ENCODE measurements around the gene FRMPD3. TPM values are rescaled to one million over a fixed set of nuclear protein-coding genes. Genes with fewer than 3 reads are reported as not detected.
"Not testable (repeated sequence)": the region's sequence is repeated elsewhere in the genome, so short reads cannot be mapped to it uniquely, and the experiment has no call there.

Gene FRMPD3
- total RNA-seq, 4 donors from 2014 or later: 0.05 TPM; not detected in 3

- DNase-seq (ENCODE audit: low spot score in 2 of 2): no peak
- intact Hi-C loops (cut with DNase I; ENCODE audit: low total_unique reads): no loop called here
- 41 to 70% methylated on average over 4 of the region's 4 CpGs for WGBS, 2 donors
- TF ChIP-seq POLR2A (IDR thresholded peaks at IDR 0.05) (no peak), CTCF (IDR thresholded peaks at IDR 0.05) (no peak)
- H3K4me3 ChIP-seq (ENCODE audit: low read depth, poor library complexity, severe bottlenecking): no peak overlapping the region
Measured at GRCh38 chrX:107465932-107466620, 16.6 kb downstream of the FRMPD3 start.

GRCh38 chrX:107467271-107467670, 17.8 kb downstream of the FRMPD3 start:
- intact Hi-C loops (cut with DNase I; ENCODE audit: low total_unique reads): no loop called here
- H3K4me3 ChIP-seq (ENCODE audit: low read depth, poor library complexity, severe bottlenecking): no peak overlapping the region
- peak in 1 of 2 donors; percentile 13 for DNase-seq (ENCODE audit: low spot score in 2 of 2)
- no peak for TF ChIP-seq CTCF (IDR thresholded peaks at IDR 0.05)
- TF ChIP-seq POLR2A (IDR thresholded peaks at IDR 0.05): no peak
- WGBS, 2 donors: 71 to 82% methylated on average over 4 of the region's 4 CpGs

GRCh38 chrX:107470198-107470597, 20.7 kb downstream of the FRMPD3 start:
- 59 to 83% methylated on average over 2 of the region's 2 CpGs for WGBS, 2 donors
- intact Hi-C loops (cut with DNase I; ENCODE audit: low total_unique reads): no loop called here
- TF ChIP-seq CTCF (IDR thresholded peaks at IDR 0.05): no peak
- TF ChIP-seq POLR2A (IDR thresholded peaks at IDR 0.05): no peak
- H3K4me3 ChIP-seq (ENCODE audit: low read depth, poor library complexity, severe bottlenecking): no peak overlapping the region
- peak in 1 of 2 donors; percentile 21 for DNase-seq (ENCODE audit: low spot score in 2 of 2)

GRCh38 chrX:107470971-107471370, 21.5 kb downstream of the FRMPD3 start:
- no peak overlapping the region for H3K4me3 ChIP-seq (ENCODE audit: low read depth, poor library complexity, severe bottlenecking)
- intact Hi-C loops (cut with DNase I; ENCODE audit: low total_unique reads): no loop called here
- DNase-seq (ENCODE audit: low spot score in 2 of 2): peak in 1 of 2 donors; percentile 4
- 45 to 62% methylated on average over 7 of the region's 7 CpGs for WGBS, 2 donors
- TF ChIP-seq CTCF (IDR thresholded peaks at IDR 0.05) (no peak), POLR2A (IDR thresholded peaks at IDR 0.05) (no peak)

GRCh38 chrX:107471420-107471819, 22.0 kb downstream of the FRMPD3 start:
- H3K4me3 ChIP-seq (ENCODE audit: low read depth, poor library complexity, severe bottlenecking); intact Hi-C loops (cut with DNase I; ENCODE audit: low total_unique reads): not testable (repeated sequence)
- peak in 1 of 2 donors; percentile 3 for DNase-seq (ENCODE audit: low spot score in 2 of 2)
- 79 to 84% methylated on average over 4 of the region's 4 CpGs for WGBS, 2 donors

GRCh38 chrX:107477406-107477805, 28.0 kb downstream of the FRMPD3 start:
- H3K4me3 ChIP-seq (ENCODE audit: low read depth, poor library complexity, severe bottlenecking): no peak overlapping the region
- intact Hi-C loops (cut with DNase I; ENCODE audit: low total_unique reads): no loop called here
- peak in 1 of 2 donors; percentile 13 for DNase-seq (ENCODE audit: low spot score in 2 of 2)
- TF ChIP-seq POLR2A (IDR thresholded peaks at IDR 0.05): no peak
- no peak for TF ChIP-seq CTCF (IDR thresholded peaks at IDR 0.05)
- 53 to 56% methylated on average over 4 of the region's 4 CpGs for WGBS, 2 donors

All from lower leg skin (tissue), 4 donors.